Measurements from ENCODE around the gene STAMBPL1. TPM values are rescaled to one million over a fixed set of nuclear protein-coding genes. Genes with fewer than 3 reads are reported as not detected.

Gene STAMBPL1
- total RNA-seq, 1 donor from 2014 or later: 13.6 TPM

- intact Hi-C loops (cut with DNase I): loop anchor here (10.0 kb wide), 2 partner anchors 47 to 277 kb away; no protein-coding TSS in a partner anchor
- DNase-seq (ENCODE audit: low spot score): no peak
- no peak for ATAC-seq
Measured at GRCh38 chr10:88938039-88938438, 58.0 kb downstream of the STAMBPL1 start.

DNA sequence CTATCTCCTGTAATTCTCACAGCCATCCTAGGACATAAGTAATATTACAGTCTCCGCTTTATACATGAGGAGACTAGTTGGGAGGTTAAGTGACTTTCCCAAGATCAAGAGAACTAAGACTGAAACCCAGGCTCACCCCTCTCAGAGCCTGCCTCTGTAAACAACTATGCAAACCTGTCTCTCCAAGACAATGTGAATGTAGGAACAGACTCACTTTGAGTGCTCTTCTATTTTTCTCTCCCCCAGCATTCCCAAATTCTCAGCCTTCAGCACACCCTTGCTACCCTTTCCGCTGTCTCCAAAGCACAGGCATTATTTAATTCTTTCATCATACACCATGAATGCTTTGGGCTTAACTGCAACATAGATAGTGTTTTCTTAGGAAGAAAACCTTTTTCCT lies 58.9 kb downstream of the STAMBPL1 start:
- ATAC-seq (no peak), DNase-seq (ENCODE audit: low spot score) (no peak)
- intact Hi-C loops (cut with DNase I): loop anchor here (10.0 kb wide), 2 partner anchors 46 to 276 kb away; no protein-coding TSS in a partner anchor

- intact Hi-C loops (cut with DNase I): no loop called here
- no peak for DNase-seq (ENCODE audit: low spot score)
- no peak for ATAC-seq
Measured at GRCh38 chr10:88941026-88941425, 61.0 kb downstream of the STAMBPL1 start.

DNA sequence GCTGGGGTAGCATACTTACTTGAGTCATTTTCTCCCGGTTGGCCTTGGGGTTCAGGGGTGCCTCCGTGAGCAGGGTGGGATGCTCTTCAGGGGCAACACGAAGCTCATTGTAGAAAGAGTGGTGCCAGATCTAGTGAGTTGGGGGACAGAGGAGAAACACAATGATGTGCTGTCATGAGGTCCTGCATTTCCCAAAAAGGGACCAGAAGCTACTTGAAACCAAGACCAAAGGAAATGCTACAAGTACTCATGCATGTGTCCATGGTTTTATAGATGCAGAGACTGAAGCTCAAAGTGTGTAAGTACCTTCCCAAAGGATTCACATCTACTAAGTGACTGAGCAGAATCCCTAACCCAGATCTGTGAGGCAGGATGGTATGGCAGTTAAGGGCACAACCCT lies 63.7 kb downstream of the STAMBPL1 start:
- DNase-seq (ENCODE audit: low spot score) (no peak), ATAC-seq (no peak)
- intact Hi-C loops (cut with DNase I): no loop called here

DNA sequence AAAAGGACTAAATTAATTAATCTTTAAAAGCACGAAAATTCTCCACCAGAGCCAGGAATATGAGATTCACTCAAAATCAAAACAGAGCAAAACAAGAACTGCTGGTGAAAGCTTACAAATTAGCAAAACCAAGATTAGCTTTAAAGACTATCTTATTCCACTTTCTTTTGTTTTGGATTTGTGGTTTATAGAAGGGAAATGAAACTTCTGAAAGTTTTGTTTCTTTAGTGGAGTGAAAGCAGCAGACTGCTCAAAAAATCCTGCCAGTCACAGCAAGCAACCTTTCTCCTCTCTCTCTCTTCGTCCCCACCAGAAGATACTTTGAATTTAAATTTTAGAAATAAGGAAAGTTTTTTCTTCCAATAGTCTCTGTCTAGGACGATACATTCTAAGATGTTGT lies 64.8 kb downstream of the STAMBPL1 start:
- no peak for ATAC-seq
- no peak for DNase-seq (ENCODE audit: low spot score)
- intact Hi-C loops (cut with DNase I): no loop called here

DNA sequence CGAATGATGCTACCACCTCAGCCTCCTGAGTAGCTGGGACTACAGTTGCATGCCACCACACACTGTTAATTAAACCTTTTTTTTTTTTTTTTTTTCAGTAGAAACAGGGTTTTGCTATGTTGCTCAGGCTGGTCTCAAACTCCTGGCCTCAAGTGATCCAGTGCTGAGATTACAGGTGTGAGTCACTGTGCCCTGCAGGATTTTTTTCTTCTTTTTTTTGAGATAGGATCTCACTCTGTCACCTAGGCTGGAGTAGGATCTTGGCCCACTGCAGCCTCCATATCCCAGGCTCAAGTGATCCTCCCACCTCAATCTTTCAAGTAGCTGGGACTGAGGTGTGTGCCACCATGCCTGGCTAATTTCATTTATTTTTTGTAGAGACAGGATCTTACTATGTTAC lies 66.2 kb downstream of the STAMBPL1 start:
- DNase-seq (ENCODE audit: low spot score) (no peak), ATAC-seq (no peak)
- intact Hi-C loops (cut with DNase I): no loop called here

- intact Hi-C loops (cut with DNase I): no loop called here
- DNase-seq (ENCODE audit: low spot score) (no peak), ATAC-seq (no peak)
Measured at GRCh38 chr10:88946965-88947590, 67.0 kb downstream of the STAMBPL1 start.

GRCh38 chr10:88949051-88949450 lies 69.0 kb downstream of the STAMBPL1 start:
- ATAC-seq: no peak
- intact Hi-C loops (cut with DNase I): no loop called here
- no peak for DNase-seq (ENCODE audit: low spot score)

- intact Hi-C loops (cut with DNase I): no loop called here
- DNase-seq (ENCODE audit: low spot score) (no peak), ATAC-seq (no peak)
Measured at GRCh38 chr10:88949912-88950837, 70.1 kb downstream of the STAMBPL1 start.

DNA sequence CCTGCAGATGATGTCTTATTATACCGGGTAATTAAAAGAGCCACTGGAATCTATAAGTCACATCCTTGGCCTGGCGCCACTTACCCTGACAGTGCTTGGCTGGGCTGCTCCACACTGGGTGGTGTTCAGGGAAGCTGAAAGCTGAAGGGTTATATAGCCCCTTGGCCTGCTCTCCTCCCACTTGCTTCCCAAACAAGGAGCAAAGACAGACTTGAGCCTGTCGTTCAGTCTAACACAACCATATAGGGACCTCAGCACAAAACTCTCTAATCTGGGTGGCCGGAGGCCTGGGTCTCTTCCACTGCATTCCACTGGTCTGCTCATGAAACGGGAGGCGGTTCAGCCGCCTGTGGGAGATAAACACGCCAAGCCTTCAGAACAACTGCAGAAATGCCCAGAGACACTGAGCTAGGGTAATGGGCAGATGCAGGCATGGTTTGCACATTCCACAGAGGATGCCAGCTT lies 72.6 kb downstream of the STAMBPL1 start, which contains the start of gene ACTA2:
ACTA2 (minus strand) TSS at position 127 of the 465 bp plus-strand sequence. CDS start 3,843 bp downstream, outside the sequence.
- intact Hi-C loops (cut with DNase I): no loop called here
- DNase-seq (ENCODE audit: low spot score) (peak; percentile 78), ATAC-seq (peak; percentile 43)

- no peak for ATAC-seq
- no peak for DNase-seq (ENCODE audit: low spot score)
- intact Hi-C loops (cut with DNase I): no loop called here
Measured at GRCh38 chr10:88953662-88954061, 73.6 kb downstream of the STAMBPL1 start.

DNA sequence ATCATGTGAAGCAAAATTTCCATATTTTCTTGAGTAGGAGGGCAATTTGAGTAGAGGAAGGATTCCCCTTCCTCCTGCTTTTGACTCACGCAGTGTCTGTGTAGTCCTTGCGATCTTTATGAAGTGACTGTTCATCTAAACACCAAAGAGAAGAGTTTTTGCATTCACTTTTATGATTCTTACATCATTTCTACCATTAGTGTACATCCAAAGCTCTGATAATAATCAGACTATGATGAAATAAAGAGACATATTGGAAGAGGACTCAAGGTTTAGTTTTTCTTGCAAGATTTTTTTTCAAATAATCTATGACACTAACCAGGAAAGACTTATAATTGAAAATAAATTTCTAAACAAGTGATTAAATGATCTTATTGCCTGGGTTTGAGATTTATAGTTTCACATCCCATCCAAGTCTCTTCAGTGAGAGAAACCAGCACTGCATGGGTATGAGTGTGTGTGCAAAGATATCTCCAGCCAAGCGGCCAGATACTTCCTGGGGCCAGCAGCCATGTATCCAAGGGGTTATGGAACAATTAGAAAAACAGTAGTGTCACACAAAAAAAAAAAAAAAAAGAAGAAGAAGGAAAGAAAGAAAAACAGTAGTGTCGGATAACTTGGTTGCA lies 74.5 kb downstream of the STAMBPL1 start:
- no peak for ATAC-seq

GRCh38 chr10:88957381-88957780 lies 77.3 kb downstream of the STAMBPL1 start:
- ATAC-seq: no peak
- intact Hi-C loops (cut with DNase I): no loop called here

More for the DNA sequence above, 74.5 kb downstream of the STAMBPL1 start:
- intact Hi-C loops (cut with DNase I): no loop called here
- no peak for DNase-seq (ENCODE audit: low spot score)

DNA sequence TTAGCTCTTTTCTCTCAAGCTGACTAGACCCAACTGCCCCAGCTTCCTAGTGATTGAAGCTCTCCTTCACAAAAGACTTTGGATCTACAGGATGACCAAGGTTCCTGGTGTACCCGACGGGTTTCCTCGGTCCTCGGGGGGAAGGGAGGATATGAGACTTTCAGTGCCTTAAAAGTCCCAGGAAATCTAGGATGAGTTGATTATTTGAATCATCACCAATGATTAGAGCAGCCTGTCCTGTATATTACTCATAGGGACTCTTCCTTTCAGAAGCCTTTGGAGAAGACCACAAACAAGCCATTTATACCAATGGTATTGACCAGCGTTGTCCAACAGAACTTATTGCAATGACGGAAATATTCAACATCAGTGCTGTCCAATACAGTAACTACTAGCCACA lies 78.7 kb downstream of the STAMBPL1 start:
- ATAC-seq (no peak), DNase-seq (ENCODE audit: low spot score) (no peak)
- intact Hi-C loops (cut with DNase I): no loop called here

More at GRCh38 chr10:88957381-88957780, 77.3 kb downstream of the STAMBPL1 start:
- DNase-seq (ENCODE audit: low spot score): no peak

DNA sequence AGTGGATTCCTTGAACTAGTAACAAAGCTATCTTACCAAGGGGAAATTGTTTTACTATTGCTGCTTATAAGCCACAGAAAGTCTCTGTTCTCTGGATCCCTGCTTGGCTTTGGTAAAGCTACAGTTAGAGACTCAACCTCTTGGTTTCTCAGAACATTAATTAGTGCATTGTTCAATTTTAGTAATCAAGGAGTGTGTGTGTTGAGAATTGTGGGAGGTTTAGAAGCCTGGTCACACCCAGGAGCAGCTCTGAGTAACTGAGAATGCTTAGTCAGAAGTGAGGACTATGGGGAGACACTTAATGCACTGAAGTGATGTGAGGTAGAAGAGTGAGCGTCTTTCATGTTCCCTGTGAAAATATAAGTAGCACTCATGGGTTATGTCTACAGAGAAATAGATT lies 80.8 kb downstream of the STAMBPL1 start:
- DNase-seq (ENCODE audit: low spot score): no peak
- ATAC-seq: no peak
- intact Hi-C loops (cut with DNase I): no loop called here

GRCh38 chr10:88961266-88961665 lies 81.2 kb downstream of the STAMBPL1 start:
- intact Hi-C loops (cut with DNase I): no loop called here
- ATAC-seq: no peak
- no peak for DNase-seq (ENCODE audit: low spot score)

- DNase-seq (ENCODE audit: low spot score): no peak
- intact Hi-C loops (cut with DNase I): no loop called here
- no peak for ATAC-seq
Measured at GRCh38 chr10:88962336-88962735, 82.3 kb downstream of the STAMBPL1 start.

DNA sequence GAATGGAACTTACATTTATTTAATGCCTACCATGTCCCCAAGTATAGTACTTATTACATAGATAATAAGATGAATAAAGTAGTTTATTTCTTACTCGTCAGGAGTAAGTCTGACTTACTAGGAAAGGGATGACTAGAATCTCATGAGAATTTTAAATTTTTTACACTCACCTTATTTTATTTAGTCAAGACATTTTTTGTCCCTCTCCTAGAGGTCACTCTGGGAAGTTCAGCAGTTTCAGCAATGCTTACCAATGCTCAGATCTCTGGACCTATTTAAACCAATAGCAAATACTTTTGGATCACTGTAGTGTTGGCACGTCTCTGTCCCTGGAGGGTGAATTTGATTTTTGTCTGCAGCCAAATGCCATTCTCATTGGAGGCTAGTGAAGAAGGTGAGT lies 83.3 kb downstream of the STAMBPL1 start:
- intact Hi-C loops (cut with DNase I): no loop called here
- ATAC-seq (no peak), DNase-seq (ENCODE audit: low spot score) (no peak)

- DNase-seq (ENCODE audit: low spot score): no peak
- intact Hi-C loops (cut with DNase I): no loop called here
- no peak for ATAC-seq
Measured at GRCh38 chr10:88964360-88964759, 84.3 kb downstream of the STAMBPL1 start.
